ENCODE measurements around the gene STRN4.

DNA sequence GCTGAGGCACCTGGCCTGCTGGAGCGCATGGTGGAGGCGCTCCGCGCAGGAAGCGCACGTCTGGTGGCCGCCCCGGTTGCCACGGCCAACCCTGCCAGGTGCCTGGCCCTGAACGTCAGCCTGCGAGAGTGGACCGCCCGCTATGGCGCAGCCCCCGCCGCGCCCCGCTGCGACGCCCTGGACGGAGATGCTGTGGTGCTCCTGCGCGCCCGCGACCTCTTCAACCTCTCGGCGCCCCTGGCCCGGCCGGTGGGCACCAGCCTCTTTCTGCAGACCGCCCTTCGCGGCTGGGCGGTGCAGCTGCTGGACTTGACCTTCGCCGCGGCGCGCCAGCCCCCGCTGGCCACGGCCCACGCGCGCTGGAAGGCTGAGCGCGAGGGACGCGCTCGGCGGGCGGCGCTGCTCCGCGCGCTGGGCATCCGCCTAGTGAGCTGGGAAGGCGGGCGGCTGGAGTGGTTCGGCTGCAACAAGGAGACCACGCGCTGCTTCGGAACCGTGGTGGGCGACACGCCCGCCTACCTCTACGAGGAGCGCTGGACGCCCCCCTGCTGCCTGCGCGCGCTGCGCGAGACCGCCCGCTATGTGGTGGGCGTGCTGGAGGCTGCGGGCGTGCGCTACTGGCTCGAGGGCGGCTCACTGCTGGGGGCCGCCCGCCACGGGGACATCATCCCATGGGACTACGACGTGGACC lies 9.7 kb upstream of the STRN4 start:
- TF ChIP-seq SNAI2 (CRISPR knock-in tag; IDR thresholded peaks at IDR 0.05), result no peak
- TF ChIP-seq BACH2 (CRISPR knock-in tag; IDR thresholded peaks at IDR 0.05; ENCODE audit: borderline replicate concordance), result no peak
- TF ChIP-seq ZFP3 (CRISPR knock-in tag; IDR thresholded peaks at IDR 0.05), result no peak
- TF ChIP-seq, protein P1, sequence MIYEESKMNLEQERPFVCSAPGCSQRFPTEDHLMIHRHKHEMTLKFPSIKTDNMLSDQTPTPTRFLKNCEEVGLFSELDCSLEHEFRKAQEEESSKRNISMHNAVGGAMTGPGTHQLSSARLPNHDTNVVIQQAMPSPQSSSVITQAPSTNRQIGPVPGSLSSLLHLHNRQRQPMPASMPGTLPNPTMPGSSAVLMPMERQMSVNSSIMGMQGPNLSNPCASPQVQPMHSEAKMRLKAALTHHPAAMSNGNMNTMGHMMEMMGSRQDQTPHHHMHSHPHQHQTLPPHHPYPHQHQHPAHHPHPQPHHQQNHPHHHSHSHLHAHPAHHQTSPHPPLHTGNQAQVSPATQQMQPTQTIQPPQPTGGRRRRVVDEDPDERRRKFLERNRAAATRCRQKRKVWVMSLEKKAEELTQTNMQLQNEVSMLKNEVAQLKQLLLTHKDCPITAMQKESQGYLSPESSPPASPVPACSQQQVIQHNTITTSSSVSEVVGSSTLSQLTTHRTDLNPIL (CRISPR knock-in tag; IDR thresholded peaks at IDR 0.05; ENCODE audit: low read depth), result no peak
- no peak for TF ChIP-seq TCF4 (CRISPR knock-in tag; IDR thresholded peaks at IDR 0.05; ENCODE audit: borderline replicate concordance)
- no peak for TF ChIP-seq OSR1 (CRISPR knock-in tag; IDR thresholded peaks at IDR 0.05)
- no peak for TF ChIP-seq ZNF8 (CRISPR knock-in tag; IDR thresholded peaks at IDR 0.05)
- no peak for TF ChIP-seq ARNTL (CRISPR knock-in tag; IDR thresholded peaks at IDR 0.05; ENCODE audit: borderline replicate concordance, low read depth)
- TF ChIP-seq, protein P2, sequence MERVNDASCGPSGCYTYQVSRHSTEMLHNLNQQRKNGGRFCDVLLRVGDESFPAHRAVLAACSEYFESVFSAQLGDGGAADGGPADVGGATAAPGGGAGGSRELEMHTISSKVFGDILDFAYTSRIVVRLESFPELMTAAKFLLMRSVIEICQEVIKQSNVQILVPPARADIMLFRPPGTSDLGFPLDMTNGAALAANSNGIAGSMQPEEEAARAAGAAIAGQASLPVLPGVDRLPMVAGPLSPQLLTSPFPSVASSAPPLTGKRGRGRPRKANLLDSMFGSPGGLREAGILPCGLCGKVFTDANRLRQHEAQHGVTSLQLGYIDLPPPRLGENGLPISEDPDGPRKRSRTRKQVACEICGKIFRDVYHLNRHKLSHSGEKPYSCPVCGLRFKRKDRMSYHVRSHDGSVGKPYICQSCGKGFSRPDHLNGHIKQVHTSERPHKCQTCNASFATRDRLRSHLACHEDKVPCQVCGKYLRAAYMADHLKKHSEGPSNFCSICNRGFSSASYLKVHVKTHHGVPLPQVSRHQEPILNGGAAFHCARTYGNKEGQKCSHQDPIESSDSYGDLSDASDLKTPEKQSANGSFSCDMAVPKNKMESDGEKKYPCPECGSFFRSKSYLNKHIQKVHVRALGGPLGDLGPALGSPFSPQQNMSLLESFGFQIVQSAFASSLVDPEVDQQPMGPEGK (CRISPR knock-in tag; IDR thresholded peaks at IDR 0.05; ENCODE audit: borderline replicate concordance), result no peak
- no peak for TF ChIP-seq RARB (CRISPR knock-in tag; IDR thresholded peaks at IDR 0.05)
- no peak for TF ChIP-seq GLIS3 (CRISPR knock-in tag; IDR thresholded peaks at IDR 0.05)
- TF ChIP-seq ZFP30 (CRISPR knock-in tag; IDR thresholded peaks at IDR 0.05), result no peak

Measured in SK-N-SH treated with all-trans-retinoic acid at 6 μM for 48 hours (cell line).